Activated T-cell treated with anti-CD3 and anti-CD28 coated beads for 4 hours (primary cell): ENCODE data around the gene DOCK9.

Experiments
- DNase-seq: peaks from one replicate; pipeline ENCODE4 v3.0.0-alpha.2; 2020

Gene DOCK9

GRCh38 chr13:98977568-98978265 lies at the start of gene DOCK9:
DOCK9 (minus strand) TSS chr13:98978064; CDS start chr13:98977909, 155 bp downstream.
- DNase-seq, result no peak

DNA sequence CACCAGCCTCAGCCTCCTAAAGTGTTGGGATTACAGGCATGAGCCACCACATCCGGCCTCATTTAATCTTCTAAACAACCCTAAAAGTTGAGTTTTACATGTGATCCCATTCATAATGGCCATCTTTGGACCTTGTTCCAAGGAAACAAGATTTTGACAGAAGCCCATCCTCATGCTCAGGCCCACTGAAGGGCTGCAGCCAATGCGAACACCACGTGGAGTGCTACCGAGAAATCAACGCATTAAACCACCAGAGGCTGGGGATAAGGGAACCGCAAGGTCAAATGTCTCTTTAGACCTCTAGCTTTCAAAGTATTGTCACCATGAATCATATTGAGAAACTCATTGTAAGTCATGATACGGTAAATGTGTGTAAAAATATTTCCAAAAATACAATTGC lies 49.4 kb upstream of the DOCK9 start:
- DNase-seq, result no peak

- no peak for DNase-seq
These were observed 45.1 kb upstream of the DOCK9 start for GRCh38 chr13:99022941-99023340.

GRCh38 chr13:99018418-99019180 lies 40.7 kb upstream of the DOCK9 start:
- no peak for DNase-seq

- DNase-seq, result no peak
These were observed 38.0 kb upstream of the DOCK9 start for GRCh38 chr13:99015606-99016490.

- no peak for DNase-seq
These were observed 36.7 kb upstream of the DOCK9 start for GRCh38 chr13:99014522-99014921.

- no peak for DNase-seq
These were observed 36.1 kb upstream of the DOCK9 start for GRCh38 chr13:99013951-99014350.

- DNase-seq, result no peak
These were observed 34.7 kb upstream of the DOCK9 start for GRCh38 chr13:99012539-99012938.

DNA sequence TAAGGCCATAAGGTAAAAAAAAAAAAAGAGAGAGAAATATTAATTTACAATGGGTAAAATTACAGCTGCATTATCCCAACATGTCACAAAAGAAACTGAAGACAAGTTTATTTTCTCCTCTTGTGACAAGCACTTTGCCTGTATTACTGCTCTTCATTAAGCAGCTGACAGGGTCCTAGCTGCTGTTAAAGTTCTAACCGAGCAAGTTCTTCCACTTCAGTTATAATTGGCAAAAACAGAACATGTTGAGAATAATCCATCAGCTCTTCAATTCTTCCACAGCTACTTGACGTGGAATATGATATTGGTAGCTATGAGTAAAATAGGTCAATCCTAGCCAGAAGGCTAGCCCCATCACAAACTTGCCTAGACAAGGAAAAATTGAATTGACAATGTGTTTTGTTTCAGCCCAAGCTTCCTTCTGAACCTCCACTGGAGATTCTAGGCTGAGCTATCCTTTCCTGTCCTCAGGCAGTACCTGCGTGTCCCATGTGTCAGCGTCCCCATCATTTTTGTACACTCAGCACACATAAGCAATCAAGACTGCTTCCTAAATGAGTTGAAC lies 32.2 kb upstream of the DOCK9 start:
- no peak for DNase-seq

GRCh38 chr13:99008577-99008976 lies 30.7 kb upstream of the DOCK9 start:
- no peak for DNase-seq

DNA sequence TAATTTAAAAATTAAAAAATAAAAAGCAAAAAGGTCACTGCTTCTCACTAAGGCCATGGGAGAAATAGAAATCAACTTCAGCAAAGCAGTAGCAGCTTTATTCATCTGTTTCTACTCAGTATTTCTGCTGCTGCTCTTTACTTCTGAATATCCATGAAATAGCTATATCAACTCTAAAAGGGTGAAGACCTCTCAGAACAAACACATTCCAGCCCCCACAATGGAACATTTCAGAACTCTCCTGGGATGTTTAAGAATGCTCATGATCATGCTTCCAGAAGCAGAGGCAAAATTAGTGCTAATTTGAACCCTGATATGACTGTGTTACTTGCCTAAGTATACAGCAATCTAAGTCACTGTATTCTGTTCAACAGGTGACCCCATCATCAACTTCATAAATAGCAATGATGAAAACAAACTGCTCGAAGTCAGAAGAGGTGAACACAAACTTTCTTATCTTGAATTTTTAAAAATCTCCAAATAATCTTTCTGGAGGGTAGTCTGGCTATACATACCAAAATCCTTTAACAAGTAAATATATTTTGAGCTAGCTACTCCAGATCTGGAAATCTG lies 29.6 kb upstream of the DOCK9 start:
- no peak for DNase-seq

DNA sequence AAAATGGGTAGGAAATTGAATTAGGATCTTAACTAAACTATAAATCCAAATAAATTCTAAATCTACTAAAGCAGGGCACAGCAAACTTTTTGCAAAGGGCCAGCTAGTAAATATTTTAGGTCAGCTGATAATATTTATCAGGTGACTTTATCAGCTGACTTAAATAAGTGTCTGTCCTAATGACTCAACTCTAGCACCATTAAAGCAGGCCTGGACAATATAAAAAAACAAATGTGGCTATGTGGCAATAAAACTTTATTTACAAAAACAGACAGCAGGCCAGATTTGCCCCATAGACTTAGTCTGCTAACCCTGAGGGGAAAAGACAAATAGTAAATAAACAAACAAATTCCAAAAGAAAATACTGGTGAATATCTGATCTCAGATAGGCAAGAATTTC lies 27.7 kb upstream of the DOCK9 start:
- no peak for DNase-seq

- DNase-seq, result no peak
These were observed 27.1 kb upstream of the DOCK9 start for GRCh38 chr13:99004978-99005377.

DNA sequence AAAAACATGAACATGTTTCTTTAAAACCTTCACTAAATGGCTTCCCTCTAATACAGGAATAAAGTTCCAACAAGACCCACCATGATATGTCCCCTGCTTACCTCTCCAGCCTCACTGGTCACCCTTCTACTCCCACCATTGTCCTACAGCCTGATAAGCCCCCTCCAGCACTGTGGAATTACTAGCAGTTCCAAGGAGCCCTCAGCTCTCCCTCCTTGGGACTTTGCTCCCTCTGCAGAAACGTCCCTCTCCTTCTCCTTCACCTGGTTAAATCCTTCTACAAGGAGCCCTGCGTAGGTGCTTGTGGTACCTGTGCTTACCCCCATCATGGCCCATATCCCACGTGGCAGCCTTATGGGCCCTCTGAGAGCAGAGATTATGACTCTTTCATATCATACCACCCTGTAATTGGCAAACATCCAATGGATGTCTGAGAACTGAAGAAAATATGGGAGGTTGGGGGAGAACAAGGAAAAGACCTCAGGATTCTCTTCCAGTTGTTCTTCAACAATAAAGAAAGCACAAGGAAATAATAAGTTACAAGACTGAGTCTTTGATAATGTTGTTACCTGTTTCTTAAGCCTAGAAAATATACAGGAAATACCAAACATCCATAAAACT lies 26.1 kb upstream of the DOCK9 start:
- DNase-seq, result no peak

DNA sequence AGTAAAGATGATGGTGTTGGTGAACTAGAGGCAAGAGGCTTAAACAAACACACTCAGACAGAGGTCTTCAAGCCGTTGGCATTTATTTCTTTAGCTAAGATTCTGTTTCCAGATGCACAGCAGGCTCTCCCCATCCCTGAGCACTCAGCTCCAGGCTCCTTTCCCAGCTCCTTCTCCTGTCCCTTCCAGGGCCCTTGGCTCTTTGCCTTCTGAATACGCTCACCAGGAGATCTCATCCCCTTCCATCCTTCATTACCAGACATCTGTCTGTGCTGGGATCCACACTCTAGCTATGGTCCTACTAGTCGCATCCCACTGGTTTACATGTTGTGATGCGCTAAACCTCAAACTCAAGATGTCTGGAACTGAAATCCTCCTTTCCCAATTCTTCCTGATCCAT lies 25.3 kb upstream of the DOCK9 start:
- DNase-seq, result no peak

DNA sequence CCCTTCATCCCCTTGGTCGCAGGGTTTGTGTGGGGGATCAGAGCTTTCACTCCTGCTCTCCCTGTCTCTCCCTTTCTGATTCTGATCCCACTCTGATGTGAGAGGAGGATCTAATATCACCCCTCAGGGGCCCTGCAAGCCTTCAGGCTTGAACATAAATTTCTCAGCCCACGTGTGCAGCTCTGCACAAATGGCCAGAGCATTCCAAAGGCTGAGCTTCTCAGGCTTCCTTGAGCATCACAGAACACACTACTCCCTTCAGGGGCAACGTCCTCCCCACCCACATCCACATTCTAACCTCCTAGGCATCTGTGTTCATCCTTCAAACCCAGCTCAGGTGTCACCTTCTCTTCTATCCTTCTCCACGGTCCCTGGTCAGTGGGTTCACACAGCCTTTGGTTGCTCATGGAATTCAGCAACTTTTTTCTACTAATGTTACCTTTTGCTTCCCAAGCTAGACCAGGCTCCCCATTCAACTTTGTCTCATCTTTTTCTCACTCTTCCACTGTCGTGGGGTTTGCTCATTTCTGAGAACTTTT lies 24.4 kb upstream of the DOCK9 start:
- no peak for DNase-seq

GRCh38 chr13:99000137-99000536 lies 22.3 kb upstream of the DOCK9 start:
- DNase-seq, result no peak

DNA sequence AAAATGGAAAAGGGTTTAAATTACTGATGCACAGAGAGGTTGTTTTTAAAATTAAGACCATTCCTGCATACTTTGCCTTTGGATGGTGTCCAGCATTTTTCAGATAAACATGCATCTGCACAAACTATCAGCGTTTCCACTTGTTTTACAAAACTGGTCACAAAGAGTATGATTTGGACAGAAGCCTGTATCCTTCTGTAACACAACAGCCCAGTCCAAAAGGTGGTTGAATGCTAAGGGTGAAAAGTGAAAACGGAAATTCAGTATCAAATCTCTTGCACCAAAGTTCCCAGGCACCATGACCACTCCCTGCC lies 21.7 kb upstream of the DOCK9 start:
- DNase-seq, result no peak

DNA sequence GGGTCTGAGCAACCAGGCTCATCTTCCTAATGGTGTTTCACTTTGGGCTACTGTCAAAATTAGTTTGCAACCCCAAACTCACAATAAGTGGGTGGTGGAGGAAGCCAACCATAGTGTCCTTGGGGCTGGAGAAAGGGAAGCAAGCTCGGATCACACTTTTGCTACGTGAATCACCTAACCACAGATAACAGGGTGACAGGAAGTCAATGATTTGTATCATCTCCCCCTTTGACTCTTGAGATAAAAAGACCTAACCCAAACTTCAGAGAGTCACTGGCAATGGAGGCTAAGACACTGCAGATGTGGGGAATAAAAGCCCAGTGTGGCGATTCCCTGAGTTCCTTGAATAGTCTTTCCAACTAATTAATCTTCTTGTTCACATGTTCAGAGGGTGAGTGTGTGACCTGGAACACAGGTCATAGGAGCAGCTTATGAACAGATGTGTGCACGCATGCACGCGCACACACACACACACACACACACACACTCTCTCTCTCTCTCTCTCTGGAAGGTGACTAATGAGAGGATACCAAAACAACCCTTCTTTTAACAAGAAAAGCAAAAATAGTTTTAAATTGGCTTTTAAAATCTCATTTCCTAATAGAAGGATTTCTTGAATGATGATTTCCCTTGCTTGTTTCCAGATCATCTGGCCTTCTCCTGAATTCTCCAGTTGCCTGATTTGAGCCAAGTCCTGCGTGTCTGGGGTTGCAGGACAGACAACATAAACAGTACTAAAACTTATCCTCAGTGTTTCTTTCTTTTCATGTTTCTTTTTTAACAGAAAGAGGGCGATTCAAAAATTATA lies 21.2 kb upstream of the DOCK9 start:
- no peak for DNase-seq

DNA sequence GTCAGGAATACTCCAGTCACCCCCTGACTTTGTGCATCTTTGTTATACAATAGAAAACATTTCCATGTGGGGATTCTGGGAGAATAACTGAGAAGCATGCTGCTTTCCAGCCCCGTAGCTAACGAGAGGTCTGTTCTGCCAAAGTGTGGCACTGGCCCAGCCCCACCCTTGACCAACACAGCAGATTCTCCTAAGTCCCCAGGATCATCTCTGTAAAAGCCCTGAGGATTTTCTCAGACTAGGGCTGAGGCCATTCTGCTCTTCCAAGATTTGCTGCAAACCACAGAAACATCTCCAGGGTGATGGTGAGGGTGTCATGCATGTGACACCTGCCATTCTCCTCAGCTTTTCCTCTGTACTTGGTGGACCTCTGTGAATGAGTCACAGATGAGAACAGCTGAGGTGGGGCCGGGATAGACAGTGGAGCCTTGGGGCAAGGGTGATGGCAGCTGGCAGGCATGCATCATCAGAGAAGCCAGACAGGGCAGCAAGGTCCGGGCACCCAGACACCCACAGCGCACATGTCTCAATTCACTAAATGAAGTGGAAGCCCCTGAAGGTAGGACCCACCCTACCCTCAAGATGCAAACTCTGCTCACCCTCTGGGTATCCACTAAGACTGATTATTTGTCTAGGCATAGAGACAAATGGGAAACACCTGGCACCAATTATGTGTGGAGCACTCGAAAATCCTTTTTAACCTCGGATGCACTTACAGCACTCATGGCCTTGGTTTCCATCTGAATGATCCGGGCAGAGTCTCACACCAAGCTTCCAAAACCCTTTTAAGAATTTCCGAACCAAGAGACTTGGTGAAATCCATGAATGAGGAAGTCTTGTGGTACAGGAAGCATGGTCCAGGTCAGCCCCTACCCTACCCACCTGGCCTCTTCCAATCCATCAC lies 20.1 kb upstream of the DOCK9 start:
- no peak for DNase-seq
